Glutamatergic neuron (in vitro differentiated cells): ENCODE data around the gene HEXIM1. TPM values are rescaled to one million over a fixed set of nuclear protein-coding genes. Genes with fewer than 3 reads are reported as not detected.

Source experiments
- DNase-seq: peaks from one replicate; pipeline ENCODE4 v3.0.0; 2022
- H3K27ac Mint-ChIP-seq: one replicate; pipeline ENCODE4 v1.8.0; 2020; ENCODE audit warnings: mild to moderate bottlenecking, mixed read lengths, inconsistent platforms; ENCODE audit not compliant: unreplicated experiment
- H3K27me3 Mint-ChIP-seq: one replicate; pipeline ENCODE4 v1.8.0; 2020; ENCODE audit warnings: mild to moderate bottlenecking, moderate library complexity, mixed read lengths, inconsistent platforms; ENCODE audit not compliant: unreplicated experiment
- H3K36me3 Mint-ChIP-seq: one replicate; pipeline ENCODE4 v1.8.0; 2020; ENCODE audit warnings: mild to moderate bottlenecking, mixed read lengths, inconsistent platforms; ENCODE audit not compliant: unreplicated experiment
- H3K4me1 Mint-ChIP-seq: one replicate; pipeline ENCODE4 v1.8.0; 2020; ENCODE audit warnings: mild to moderate bottlenecking, low read depth, mixed read lengths, inconsistent platforms; ENCODE audit not compliant: unreplicated experiment
- H3K4me3 Mint-ChIP-seq: one replicate; pipeline ENCODE4 v1.8.0; 2020; ENCODE audit warnings: mild to moderate bottlenecking, mixed read lengths, inconsistent platforms; ENCODE audit not compliant: unreplicated experiment
- H3K9me3 Mint-ChIP-seq: one replicate; pipeline ENCODE4 v1.8.0; 2020; ENCODE audit warnings: mild to moderate bottlenecking, moderate library complexity, mixed read lengths, inconsistent platforms; ENCODE audit not compliant: unreplicated experiment
- CTCF ChIP-seq: fragments of 200-600 bp; sonication (generic); IDR thresholded peaks from one replicate; pipeline ENCODE4 v1.5.0; 2021; ENCODE audit not compliant: partially characterized antibody, unreplicated experiment
- total RNA-seq: library from RNA; stranded (reverse); fragmentation: NEBNext Ultra II Directional; extraction: Animal tissue kit (Norgen Biotek cat#: 25700); gene quantifications from one replicate; pipeline ENCODE4 v1.2.1, GENCODE V29; 2021; ENCODE audit not compliant: unreplicated experiment

HEXIM1 gene
- total RNA-seq, 1 donor from 2014 or later: 13.0 TPM

- Mint-ChIP-seq H3K27ac (peak overlapping the region; percentile 28), H3K9me3 (no peaks in the 10 kb centered on the region)
- TF ChIP-seq CTCF: no peak
Observed at GRCh38 chr17:45108595-45109521, 39.4 kb upstream of the HEXIM1 start.

GRCh38 chr17:45110676-45111611 lies 37.3 kb upstream of the HEXIM1 start:
- H3K27ac Mint-ChIP-seq: no peak overlapping the region
- DNase-seq: no peak
- H3K36me3 Mint-ChIP-seq: no peaks in the 10 kb centered on the region
- H3K9me3 Mint-ChIP-seq: no peaks in the 10 kb centered on the region
- no peak for TF ChIP-seq CTCF
- peaks cover 5% of the 10 kb centered on the region for H3K27me3 Mint-ChIP-seq
- H3K4me1 Mint-ChIP-seq: peaks cover 4% of the 10 kb centered on the region
- H3K4me3 Mint-ChIP-seq: no peak overlapping the region

More at GRCh38 chr17:45108595-45109521, 39.4 kb upstream of the HEXIM1 start:
- DNase-seq: no peak
- Mint-ChIP-seq H3K4me1 (no peaks in the 10 kb centered on the region), H3K27me3 (peaks cover 3% of the 10 kb centered on the region), H3K36me3 (no peaks in the 10 kb centered on the region), H3K4me3 (no peak overlapping the region)

- TF ChIP-seq CTCF: no peak
- Mint-ChIP-seq H3K4me3 (no peak overlapping the region), H3K27me3 (peaks cover 5% of the 10 kb centered on the region), H3K36me3 (no peaks in the 10 kb centered on the region), H3K27ac (no peak overlapping the region), H3K4me1 (peaks cover 9% of the 10 kb centered on the region), H3K9me3 (no peaks in the 10 kb centered on the region)
- no peak for DNase-seq
Observed at GRCh38 chr17:45111850-45112249, 36.4 kb upstream of the HEXIM1 start.

- Mint-ChIP-seq H3K27ac (no peak overlapping the region), H3K4me3 (no peak overlapping the region), H3K27me3 (peaks cover 5% of the 10 kb centered on the region), H3K9me3 (no peaks in the 10 kb centered on the region), H3K4me1 (peaks cover 9% of the 10 kb centered on the region), H3K36me3 (no peaks in the 10 kb centered on the region)
- no peak for TF ChIP-seq CTCF
- DNase-seq: no peak
Observed at GRCh38 chr17:45112559-45113423, 35.5 kb upstream of the HEXIM1 start.
